Coronary artery (tissue), 2 donors: ENCODE results near the gene KRT23.

Experiments
- DNase-seq: peaks from one replicate; pipeline ENCODE4 v3.0.0-alpha.2; 2017; ENCODE audit warnings: low spot score
- H3K27ac ChIP-seq, 2 donors: fragments of 200-600 bp; sonication (generic); one replicate each; pipeline ENCODE4 v1.5.1; 2016 to 2019
- H3K4me3 ChIP-seq: fragments of 200-600 bp; sonication (generic); 2 replicates; pipeline ENCODE4 v1.5.1; 2016; ENCODE audit warnings: mild to moderate bottlenecking, moderate library complexity
- CTCF ChIP-seq: fragments of 200-600 bp; sonication (generic); IDR thresholded peaks from one replicate; pipeline ENCODE4 v1.5.1; 2019; ENCODE audit warnings: antibody characterized with exemption

The KRT23 gene

GRCh38 chr17:40903129-40903847 lies 34.2 kb downstream of the KRT23 start:
- no peak overlapping the region for H3K4me3 ChIP-seq
- no peak overlapping the region for H3K27ac ChIP-seq
- no peak for DNase-seq
- no peak for TF ChIP-seq CTCF

DNA sequence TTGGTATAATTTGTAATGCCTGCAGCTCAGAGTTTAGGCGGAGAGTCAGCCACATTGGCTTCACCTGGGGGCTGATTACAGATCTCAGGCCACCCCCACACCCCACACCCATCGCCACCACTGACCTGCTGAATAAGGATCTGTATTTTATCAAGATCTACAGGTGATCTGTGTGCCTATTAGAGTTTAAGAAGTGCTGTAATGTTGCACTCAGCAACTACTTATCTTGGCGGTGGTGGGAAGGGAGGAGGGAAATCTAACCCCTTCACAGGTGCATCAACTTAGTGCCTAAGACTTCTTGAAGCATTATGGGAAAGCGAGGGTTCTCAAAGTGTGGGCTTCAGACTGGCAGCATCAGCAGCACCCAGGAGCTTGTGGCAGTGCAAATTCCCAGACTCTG lies 34.9 kb downstream of the KRT23 start:
- H3K4me3 ChIP-seq = no peak overlapping the region
- no peak for DNase-seq
- TF ChIP-seq CTCF = no peak
- no peak overlapping the region for H3K27ac ChIP-seq

- DNase-seq = no peak
- no peak overlapping the region for H3K4me3 ChIP-seq
- no peak overlapping the region for H3K27ac ChIP-seq
- TF ChIP-seq CTCF = no peak
Measured at GRCh38 chr17:40901981-40902474, 35.4 kb downstream of the KRT23 start.

- Histone ChIP-seq H3K27ac (no peak overlapping the region), H3K4me3 (no peak overlapping the region)
- no peak for TF ChIP-seq CTCF
- no peak for DNase-seq
Measured at GRCh38 chr17:40900809-40901356, 36.6 kb downstream of the KRT23 start.

- Histone ChIP-seq H3K27ac (no peak overlapping the region), H3K4me3 (no peak overlapping the region)
- no peak for DNase-seq
- no peak for TF ChIP-seq CTCF
Measured at GRCh38 chr17:40896916-40897455, 40.5 kb downstream of the KRT23 start.

GRCh38 chr17:40895106-40895730 lies 42.2 kb downstream of the KRT23 start:
- DNase-seq = no peak
- Histone ChIP-seq H3K27ac (no peak overlapping the region), H3K4me3 (no peak overlapping the region)
- no peak for TF ChIP-seq CTCF
